Hematopoietic multipotent progenitor cell treated with erythropoietin and hydrocortisone succinate and interleukin-3 and kit ligand, for 8 days (in vitro differentiated cells): ENCODE measurements around the gene SLC9A8.
"Not testable (repeated sequence)": the region's sequence is repeated elsewhere in the genome, so short reads cannot be mapped to it uniquely, and the experiment has no call there.

Source experiments
- DNase-seq: peaks from one replicate; pipeline ENCODE4 v3.0.0-alpha.2; 2015

SLC9A8 gene

DNA sequence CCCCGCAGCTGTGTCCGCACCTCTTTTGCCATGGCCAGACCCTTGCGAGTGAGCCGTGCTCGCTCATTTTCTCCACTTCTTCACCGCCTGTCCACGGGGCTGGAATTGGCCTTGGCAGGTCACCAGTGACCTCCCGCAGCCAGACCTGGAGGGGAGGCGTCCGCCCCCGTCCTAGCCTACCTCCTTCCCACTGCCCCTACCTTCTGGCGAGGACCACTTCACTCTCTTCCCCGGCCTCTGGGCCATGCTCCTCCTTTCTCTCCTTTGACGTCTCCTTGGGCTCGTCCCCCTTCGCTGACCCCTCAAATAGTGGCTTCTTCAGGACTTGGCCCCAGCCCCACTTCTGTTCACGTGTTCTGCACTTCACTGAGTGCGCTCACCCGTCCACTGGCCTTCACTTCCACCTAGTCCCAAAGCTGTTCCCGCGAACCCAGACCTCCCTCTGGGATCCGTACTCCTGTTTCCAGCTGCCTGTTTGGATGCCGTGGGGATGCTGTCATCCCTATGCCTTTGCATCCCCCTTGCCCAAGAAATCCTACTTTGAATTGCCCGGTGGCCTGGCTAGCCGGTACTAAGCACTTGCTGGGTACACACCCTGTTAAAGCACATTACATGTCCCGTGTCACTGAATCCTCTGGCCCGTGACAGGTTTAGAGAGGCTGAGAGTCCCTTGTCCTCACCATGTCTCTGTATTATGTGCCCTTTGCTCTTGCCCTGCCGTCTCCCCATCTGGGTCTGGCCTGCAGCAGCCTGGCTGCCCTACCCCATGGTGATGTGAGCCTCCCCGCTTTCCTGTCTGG is 69.7 kb downstream of the SLC9A8 start:
- no peak for DNase-seq

DNA sequence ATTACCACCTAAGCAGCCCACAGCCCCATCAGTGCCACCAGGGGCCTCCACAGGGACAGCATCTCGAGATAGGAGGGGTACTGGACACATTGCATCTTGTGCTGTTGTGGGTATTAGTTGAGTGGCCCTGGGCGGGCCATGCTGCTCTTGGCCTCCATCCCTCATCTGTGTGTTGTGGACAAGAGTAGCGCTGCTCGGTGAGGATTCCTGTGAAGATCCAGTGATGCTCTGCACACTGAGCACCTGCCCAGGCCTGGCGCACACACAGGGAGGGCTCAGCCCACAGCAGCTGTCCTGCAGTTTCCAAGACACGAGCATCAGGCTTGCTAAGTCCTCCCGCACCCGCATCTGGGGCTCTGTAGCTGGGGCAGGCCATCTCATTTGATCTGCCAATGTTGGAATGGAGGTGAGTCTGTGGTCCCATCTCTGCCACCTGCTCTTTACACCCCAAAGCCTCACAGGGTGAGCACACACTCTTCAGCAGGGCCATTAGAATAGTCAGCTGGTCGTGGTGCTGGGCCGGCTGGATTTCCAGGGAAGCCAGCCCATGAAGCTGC is 70.7 kb downstream of the SLC9A8 start:
- DNase-seq: no peak

DNA sequence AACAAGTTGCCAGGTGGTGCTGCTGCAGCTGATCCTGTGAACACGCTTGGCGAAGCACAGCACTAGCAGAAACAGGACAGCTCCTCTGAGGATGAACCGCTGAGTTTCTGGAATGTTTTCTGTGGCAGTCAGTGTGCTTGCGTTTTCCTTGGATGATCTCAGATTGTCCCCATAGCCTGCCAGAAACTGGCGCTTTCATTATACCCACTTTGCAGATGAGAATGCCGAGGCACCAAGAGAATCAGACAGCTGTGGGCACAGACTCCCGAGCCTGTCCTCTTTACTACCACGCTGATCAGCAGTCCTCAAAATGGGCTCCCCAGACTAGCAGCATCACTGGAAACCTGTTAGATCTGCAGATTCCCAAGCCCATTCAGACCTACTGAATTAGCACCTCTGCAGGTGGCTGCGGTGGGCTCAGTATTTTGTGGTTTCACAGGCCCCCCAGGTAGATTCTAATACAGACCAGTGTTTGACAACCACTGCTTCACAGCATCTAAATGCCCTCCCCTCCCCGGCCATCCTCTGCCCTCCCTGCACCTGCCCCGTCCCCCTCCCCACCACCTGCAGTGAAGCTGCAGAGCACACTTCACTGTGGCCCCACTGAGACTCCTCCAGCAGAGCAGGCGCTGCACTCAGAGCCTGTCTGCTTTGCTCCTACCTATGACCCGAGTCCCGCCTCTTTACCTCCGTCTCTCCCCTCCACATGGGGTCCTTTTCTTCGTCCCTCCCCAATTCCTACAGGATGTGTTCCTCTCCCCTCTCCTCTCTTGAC is 73.1 kb downstream of the SLC9A8 start:
- DNase-seq: no peak

DNA sequence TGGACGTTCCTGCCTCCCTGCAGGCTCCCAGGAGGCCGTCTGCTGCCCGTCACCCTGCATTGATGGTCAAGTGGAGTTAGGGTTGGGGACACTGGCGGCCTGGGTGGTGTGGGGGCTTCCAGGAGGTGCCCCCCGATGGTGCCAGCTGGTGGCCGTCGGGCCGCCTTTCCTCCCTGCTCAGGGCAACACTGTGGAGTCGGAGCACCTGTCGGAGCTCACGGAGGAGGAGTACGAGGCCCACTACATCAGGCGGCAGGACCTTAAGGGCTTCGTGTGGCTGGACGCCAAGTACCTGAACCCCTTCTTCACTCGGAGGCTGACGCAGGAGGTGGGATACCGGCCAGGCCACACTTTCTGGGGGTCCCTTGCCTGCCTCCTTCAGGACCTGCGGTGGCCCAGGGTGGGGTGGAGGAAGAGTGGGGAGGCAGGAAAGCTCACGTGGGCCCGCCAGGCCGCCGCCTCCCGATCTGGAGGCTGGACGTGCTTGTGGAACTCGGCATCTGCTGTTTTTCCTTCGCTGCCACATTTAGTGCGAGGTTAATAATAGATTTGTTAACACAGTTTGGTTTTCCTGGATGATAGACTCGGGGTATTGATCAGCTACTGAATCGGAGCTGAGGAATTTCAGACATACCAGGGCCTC is 74.1 kb downstream of the SLC9A8 start:
- DNase-seq: no peak

DNA sequence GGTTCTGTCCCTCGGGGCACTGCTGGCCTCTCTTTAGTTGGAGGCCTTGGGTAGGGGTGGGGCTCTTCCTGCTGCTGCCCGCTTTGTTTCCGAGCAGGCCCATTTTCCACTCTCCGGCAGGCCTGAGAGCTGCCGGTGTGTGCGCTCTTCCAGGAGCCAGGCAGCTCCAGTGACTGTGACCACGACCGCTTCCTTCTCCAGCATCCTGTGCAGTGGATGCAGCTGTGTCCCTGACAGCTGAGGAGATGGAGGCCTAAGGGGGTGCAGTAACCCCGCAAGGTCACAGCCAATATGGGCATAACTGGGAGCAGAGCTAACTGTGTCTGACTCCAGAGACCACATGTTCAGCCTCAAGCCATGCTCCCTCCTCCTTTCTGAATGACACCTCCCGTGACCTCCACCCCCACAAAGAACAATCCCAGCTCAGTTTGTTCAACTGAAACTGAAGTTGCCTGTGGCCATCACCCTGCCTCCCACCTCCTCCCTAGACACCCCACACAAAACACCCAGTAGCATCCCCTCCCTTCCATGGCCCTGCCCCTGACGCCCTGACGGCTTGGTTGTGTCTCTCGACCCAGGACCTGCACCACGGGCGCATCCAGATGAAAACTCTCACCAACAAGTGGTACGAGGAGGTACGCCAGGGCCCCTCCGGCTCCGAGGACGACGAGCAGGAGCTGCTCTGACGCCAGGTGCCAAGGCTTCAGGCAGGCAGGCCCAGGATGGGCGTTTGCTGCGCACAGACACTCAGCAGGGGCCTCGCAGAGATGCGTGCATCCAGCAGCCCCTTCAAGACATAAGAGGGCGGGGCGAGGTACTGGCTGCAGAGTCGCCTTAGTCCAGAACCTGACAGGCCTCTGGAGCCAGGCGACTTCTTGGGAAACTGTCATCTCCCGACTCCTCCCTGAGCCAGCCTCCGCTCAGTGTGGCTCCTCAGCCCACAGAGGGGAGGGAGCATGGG is 74.9 kb downstream of the SLC9A8 start:
- DNase-seq: no peak

DNA sequence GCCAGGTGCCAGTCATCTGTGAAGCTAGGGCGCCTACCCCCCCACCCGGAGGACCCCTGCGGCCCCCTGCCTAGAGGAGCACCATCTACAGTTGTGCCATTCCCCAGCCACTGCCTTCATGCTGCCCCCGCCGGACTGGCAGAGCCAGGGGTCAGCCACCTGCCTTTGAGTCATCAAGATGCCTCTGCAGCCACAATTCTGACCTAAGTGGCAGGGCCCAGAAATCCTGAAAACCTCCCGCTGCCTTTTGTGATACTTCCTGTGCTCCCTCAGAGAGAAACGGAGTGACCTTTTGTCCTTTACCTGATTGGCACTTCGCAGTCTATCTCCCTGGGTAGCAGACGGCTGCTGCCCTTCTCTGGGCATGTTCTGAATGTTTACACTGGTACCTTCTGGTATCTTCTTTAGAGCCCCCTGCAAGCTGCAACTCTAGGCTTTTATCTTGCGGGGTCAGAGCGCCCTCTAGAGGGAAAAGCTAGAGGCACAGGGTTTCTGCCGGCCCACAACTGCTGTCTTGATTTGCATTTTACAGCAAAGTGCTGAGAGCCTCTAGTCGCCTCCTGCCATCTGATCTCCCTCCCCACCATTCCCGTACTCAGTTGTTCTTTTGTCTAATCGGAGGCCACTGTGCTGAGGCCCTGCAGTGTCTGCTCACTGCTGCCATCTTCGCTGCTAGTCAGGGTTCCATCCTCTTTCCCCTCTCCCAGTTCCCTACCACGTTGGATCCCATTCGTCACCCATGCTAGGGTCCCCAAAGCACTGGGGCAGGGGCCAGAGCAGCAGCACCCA is 75.8 kb downstream of the SLC9A8 start:
- peak; percentile 60 for DNase-seq

DNA sequence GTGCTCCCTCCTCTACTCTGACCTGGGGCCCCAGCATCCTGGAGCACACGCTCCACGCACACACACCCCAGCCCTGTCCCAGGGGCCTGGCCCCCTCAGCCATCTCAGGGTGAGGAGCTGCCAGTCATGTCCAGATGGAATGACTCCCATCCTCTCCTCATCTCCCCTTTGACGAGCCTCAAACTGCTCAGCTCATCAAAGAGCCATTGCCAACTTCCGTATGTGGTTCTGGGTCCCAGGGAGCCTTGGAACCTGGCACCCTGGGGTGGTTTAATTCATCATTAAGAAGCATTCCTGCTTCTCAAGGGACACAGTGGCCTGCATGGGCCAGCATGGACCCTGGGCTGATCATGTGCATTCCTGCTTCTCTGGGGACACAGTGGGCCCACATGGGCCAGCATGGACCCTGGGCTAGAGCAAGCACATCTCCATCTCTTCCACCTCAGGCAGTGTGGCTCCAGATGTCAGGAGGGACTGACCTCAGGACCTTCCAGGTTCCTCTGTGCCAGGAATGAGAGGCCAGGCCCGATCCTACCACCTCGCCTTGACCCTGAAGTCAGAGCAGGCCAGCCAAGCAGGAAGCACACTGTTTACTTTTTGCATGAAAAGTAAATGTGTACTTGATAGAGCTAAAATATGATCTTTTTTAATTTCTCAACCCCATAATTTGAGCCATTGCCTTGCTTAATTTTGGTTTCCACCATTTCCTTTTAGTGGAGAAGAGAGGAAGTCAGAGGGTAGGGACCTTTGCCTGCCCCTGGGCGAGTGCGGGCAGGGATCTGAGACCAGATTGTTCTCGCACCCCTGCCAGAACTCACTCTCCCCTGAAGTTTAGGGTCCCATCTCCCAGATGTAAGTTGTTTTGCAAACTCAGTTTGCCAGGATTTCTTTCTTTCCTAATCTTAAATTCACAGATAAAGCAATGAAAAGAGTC is 76.6 kb downstream of the SLC9A8 start:
- DNase-seq: no peak

DNA sequence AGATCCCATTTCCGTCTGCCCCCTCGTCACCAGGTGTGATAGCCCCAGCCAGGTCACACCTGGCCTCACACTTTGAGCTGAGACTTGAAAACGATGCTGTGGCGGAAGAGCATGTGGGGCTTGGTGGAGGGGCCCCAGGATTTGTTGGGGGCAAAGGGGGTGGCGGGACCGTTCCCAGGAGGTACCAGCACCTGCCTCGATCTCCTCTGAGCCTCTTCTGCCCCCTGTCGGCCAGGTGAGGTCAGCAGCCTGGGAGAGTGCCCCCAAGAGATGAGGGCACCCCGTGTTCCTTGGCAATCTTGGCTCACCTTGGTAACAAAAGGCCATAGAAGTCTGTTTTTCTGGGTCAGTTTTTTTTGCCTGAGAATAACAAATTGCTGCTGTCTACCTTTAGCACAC is 77.3 kb downstream of the SLC9A8 start:
- no peak for DNase-seq

DNA sequence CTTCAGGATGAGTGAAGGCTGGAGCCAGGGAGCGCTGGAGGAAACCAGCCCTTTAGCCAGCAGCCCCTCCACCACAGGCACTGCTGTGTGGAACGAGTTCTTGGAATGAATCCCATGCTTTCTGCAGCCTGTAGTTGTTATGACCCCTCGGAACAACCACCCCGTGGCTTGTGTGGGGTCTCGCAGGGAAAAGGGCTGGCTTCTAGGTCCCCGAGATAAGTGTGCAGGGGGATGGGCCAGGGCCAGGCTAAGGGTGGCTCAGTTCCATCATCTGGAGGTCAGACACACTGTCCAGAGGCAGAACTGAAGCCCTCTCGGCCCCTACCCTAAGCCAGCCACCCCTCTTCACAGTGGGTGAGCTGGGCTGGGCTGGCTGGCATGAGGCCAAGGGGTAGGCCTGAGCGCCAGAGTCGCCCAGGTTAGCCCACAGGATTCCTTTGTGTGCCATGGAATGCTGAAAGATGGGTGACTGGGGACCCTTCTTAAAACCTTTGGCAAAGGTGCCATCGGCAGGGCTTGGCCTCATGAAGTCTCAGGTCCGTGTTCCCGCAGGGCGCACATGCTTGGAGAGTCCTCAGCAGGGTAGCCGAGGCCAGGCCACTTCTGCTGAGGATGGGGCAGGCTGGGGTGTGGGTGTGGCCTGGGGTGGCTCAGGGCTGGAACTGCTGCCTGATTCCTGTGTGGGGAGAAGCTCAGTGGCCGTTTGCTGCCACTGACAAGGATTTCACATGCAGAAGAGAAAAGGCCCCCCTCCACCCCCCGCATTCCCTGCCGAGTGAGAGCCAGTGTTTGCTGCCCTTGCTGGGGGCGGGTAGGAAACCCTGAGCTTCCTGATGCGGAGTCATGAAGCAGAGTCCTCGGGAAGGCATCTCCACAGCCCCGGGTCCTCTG is 78.1 kb downstream of the SLC9A8 start:
- no peak for DNase-seq

DNA sequence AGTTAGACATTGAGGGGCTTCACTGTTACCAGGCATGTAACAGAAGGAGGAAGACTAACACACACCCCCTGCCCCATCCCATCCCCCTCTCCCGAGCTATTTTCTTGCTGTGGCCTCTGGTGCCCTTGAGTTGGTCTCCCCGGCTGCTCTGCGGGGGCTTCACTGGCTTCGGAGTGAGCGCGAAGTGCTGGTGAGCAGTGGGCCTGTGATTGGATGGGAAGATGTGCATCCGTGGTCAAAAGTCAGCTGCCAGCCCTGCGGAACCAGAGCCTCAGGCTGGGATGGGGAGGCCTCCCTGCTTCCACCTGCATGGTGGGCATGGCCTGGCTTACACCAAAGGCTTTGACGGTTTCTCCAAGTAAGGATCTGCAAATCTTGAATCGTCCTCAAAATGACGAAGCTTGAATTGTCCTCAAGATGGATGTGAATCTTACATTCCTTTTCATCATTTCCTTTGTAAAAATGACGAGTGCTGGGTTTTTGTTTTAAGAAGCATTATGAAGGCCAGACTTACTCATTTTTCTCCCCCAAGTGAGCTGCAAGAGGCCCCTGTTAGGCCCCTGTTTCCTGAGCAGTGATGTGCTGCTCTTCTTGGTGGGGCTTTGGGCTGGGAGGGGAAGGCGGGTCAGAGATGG is 79.0 kb downstream of the SLC9A8 start:
- DNase-seq: no peak

DNA sequence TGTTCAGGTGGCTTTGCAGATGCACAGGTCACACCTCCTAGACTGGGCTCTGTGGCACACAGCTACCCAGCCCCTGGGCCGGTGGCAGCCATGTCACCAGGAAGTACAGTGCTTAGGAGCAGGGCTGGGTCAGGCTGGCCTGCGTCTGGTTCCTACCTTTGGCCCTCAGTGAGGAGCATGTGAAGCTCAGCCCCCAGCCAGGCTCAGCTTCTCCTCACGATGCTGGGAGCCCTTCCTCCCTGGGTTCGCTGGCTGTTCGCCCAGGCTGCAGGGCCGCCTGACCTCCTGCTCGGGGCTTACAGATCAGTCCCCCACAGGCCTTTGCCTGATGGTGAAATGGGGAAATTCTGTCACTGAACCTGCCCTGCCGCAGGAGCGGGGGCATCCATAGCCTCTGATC is 79.6 kb downstream of the SLC9A8 start:
- no peak for DNase-seq

DNA sequence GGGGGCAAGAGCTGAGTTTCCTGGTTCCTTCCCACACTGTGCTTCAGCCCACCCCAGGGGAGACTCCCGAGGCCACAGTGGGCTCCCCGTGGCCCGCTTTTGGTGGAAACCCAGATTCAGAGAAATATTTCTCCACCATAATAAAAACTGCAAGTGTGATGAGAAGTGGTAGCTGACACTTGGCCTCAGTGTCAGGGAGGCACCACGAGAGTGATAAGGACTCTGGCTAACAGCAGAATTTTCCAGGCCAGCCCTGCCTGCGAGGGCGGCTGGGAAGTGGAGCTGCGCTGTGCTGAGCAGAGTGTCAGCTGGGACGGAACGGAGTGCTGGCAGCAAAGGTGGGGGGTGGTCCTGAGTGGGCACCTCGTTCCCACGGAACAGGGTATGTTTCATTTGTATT is 80.2 kb downstream of the SLC9A8 start:
- no peak for DNase-seq

DNA sequence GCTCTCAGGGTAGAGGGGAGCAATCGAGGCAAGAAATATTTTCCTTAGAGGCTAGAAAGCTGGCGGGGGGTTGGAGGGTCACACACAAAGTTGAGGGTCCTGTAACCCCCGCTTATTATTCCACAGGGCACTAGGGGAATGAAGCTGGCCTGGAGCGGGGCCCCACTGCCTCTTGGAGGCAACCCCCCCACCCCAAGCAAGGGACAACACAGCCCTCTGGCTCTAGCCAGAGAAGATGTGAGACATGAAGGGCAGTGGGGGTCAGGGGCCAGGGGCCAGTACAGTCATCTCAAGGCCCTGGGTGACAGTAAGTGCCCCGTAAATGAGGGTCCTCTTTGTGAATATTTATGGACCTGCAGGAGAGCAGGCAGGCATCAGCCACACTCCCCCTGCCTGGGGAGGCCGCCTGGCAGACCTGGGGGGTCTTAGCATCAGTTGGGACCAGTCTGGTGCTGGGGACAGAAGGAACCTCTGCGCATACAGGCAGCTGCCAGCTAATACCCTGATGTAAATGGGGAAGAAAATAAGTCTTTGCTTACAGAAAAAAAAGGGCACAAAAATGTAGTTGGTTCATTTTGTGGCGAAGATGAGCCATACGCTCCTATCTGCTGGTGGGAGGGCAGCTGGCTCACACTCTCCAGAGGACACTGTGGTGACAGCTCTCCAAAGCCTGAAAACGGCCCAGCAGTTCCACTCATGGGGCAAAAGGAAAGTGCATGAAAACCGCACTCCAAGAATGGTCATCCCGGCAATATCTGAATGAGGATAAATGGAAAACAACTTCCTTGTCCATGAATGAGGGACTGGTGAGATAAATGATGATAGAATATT is 80.8 kb downstream of the SLC9A8 start:
- no peak for DNase-seq

DNA sequence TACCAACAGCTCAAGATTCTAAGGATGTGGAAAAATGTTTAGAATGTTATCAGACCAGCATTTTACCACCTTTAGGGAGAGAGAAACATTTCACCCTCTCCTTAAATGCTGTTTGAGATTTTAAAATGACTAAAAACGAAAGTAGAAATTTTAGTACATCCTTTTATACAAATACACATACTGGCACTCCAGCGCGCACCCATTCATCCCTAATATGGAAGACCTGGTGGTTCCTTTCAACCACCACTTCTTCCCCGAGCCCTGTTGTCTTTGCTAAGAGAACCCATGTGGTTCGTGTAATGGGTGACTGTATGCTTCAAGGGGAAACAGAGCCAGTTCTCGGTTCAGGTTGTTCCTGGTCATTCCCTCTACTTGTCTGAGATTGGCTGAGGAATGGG is 81.4 kb downstream of the SLC9A8 start:
- DNase-seq: no peak

DNA sequence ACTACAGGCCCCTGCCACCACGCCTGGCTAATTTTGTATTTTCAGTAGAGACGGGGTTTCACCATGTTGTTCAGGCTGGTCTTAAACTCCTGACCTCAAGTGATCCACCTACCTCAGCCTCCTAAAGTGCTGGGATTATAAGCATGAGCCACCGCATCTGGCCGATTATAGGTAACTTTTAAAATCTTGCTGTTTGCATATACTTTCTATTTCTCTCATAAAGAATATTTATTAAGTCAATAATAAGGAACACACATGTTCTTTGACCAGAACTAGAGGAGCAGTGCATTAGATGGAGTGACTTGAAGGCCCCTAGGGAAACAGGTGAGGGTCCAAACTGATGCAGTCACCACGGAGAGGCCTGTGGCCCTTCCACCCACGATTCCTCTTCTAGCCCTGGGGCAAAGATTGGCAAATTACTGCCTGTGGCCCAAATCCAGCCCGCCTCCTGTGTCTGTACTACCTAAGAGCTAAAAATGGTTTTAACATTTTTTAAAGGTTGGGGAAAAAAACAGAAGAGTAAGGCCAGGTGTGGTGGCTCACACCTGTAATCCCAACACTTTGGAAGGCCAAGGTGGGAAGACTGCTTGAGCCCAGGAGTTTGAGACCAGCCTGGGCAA is 83.0 kb downstream of the SLC9A8 start:
- DNase-seq: not testable (repeated sequence)

DNA sequence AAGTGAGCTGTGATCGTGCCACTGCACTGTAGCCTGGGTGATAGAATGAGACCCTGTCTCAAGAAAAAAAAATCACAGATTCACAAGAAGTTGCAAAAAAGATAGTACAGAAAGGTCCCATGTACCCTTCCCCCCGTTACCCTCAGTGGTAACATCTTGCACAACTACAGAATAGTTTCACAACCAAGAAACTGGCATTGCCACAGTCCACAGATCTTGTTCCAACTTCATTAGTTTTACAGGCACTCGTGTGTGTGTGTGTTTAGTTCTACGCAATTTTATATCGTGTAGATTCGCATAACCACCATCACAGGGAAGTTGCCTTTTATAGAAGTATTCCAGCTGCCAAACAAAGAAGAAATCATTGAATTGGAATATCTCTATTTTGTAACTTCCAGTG is 83.6 kb downstream of the SLC9A8 start:
- no peak for DNase-seq
